GM21717 (cell line): ENCODE results near the gene FZD7.

Experiments
- ATAC-seq: cut with Tn5 transposase; IDR thresholded peaks from one replicate; pipeline ENCODE4 v1.9.1; 2021; ENCODE audit warnings: mild to moderate bottlenecking, moderate library complexity; ENCODE audit not compliant: unreplicated experiment

The FZD7 gene

GRCh38 chr2:202009581-202009980 is 24.1 kb upstream of the FZD7 start:
- ATAC-seq = no peak

- ATAC-seq = no peak
Measured at GRCh38 chr2:202014318-202014717, 19.3 kb upstream of the FZD7 start.

DNA sequence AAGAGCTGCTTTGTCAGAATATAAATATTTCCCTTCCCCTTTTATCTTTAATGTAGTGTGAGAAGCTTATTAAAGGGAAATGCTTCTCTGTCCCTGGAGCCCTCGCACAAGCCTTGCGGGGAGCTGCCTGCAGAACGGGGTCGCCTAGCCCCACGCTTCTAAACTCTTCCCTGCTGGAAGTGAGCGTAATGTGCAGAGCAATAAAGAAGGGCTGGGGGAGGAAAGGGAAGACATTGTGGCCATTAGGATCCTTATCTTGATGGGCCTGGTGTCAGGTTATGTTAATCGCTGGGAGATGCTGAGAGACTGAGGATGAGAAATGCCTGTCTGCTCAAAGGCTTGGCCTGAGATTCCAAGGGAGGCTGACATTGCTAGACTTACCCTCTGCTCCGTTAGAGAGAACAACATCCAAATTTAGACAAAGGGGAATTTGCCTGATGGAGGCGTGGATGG is 18.9 kb upstream of the FZD7 start:
- no peak for ATAC-seq

DNA sequence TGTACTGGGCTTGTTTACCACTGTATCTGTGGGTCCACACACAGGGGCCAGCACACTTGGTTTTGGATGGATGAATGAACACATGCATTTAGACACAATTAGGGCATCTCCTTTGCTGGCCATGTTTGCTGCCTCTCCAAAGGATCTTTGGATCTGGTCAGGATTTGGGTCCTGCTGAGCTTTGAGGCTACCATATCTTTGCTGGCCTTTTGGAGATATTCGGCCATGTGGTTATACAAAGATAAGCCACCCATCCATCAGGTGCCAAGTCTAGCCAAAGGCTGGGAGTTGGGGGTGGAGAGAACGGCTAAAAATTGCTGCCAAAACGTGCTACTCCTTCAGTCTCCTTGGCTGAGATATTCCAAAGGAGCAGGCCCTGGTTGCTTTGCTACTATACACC is 18.2 kb upstream of the FZD7 start:
- no peak for ATAC-seq

- ATAC-seq = no peak
Measured at GRCh38 chr2:202016579-202017227, 17.0 kb upstream of the FZD7 start.

DNA sequence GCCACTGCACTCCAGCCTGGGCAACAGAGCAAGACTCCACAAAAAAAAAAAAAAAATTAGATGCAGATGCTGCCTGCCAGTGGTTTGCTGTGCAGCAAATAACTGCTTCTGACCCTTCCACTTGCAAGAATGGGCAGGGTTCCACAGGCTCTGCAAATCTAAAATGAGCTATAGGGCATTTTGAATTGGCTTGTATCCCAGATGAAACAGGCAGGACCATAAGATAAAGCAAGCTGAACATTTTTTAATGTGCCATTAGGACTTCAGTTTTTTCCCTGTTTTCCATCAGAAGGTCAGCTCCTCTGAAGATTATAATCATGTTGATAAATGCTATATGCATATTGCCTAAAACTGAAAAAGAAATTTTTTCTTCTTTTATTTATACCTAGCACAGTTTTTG is 15.7 kb upstream of the FZD7 start:
- ATAC-seq = no peak

- no peak for ATAC-seq
Measured at GRCh38 chr2:202018950-202019349, 14.7 kb upstream of the FZD7 start.

GRCh38 chr2:202019689-202020450 is 13.8 kb upstream of the FZD7 start:
- ATAC-seq = no peak

GRCh38 chr2:202022755-202023154 is 10.9 kb upstream of the FZD7 start:
- no peak for ATAC-seq

- ATAC-seq = no peak
Measured at GRCh38 chr2:202023198-202023903, 10.3 kb upstream of the FZD7 start.

GRCh38 chr2:202023904-202024266 is 9.8 kb upstream of the FZD7 start:
- no peak for ATAC-seq

DNA sequence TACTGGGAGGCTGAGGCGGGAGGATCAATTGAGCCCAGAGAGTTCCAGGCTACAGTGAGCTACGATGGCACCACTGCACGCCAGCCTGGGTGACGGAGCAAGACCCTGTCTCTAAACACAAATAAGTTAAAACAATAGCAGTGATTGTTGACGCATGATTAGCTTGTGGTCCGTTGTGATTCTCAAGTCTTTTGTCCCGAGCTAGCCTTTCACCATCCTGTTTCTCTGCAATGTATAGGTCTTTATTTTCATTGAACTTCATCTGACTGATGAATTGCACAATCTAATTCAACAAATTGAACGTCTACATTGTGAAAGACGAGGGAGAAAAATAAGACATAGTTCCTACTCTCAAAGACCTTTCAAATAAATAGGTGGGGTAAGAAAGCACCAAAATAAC is 8.8 kb upstream of the FZD7 start:
- ATAC-seq = no peak

- no peak for ATAC-seq
Measured at GRCh38 chr2:202025816-202026215, 7.8 kb upstream of the FZD7 start.

- ATAC-seq = no peak
Measured at GRCh38 chr2:202026507-202026906, 7.1 kb upstream of the FZD7 start.

GRCh38 chr2:202030691-202031090 is 3.0 kb upstream of the FZD7 start:
- no peak for ATAC-seq

DNA sequence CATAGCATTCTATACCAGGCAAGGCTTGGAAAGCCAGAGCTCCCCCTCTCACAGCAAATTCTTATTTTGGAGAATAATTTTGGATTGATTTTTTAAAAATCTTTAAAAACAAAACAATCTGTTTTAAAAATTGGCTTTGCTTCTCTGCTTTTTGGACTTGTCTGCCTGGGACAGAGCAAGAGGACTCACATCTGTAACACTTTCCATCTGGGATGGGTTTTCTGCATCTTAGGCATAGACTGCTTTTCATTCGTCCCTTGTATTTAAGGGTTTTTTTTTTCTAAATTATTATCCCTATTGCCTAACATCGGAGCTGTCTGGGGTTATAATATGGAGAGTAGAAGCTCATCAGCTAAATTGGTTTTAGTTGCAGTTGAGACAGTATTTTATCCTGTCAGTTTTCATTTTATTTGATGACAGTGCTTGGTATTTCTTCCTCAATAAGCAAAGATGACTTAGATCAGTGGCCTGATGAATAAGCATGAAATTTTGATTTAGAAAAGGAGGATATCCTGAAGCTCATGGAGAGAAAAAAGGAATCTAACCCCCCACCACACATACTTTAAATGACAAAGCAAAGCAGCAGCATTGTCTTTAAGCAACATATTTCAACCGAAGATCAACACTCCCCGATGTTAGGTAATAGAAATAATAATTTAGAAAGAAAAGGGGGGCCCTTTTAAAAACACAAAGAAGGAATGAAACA is 2.3 kb upstream of the FZD7 start:
- ATAC-seq = no peak

GRCh38 chr2:202032846-202033316 is 774 bp upstream of the FZD7 start:
- ATAC-seq = no peak

- peak; percentile 11 for ATAC-seq
Measured at GRCh38 chr2:202034249-202035088, 814 bp downstream of the FZD7 start.

GRCh38 chr2:202035089-202035940 is 1.7 kb downstream of the FZD7 start:
- ATAC-seq = no peak
